Nephron progenitor cell (in vitro differentiated cells): ENCODE data around the gene CELF4.

Source experiments
- DNase-seq: peaks from one replicate; pipeline ENCODE4 v3.0.0; 2021
- H3K27ac Mint-ChIP-seq: 2 replicates; pipeline ENCODE4 v1.8.0; 2021; ENCODE audit warnings: mild to moderate bottlenecking, moderate library complexity, mixed read lengths
- H3K27me3 Mint-ChIP-seq: 2 replicates; pipeline ENCODE4 v1.8.0; 2021; ENCODE audit warnings: mild to moderate bottlenecking, low read depth, mixed read lengths; ENCODE audit not compliant: poor library complexity
- H3K36me3 Mint-ChIP-seq: 2 replicates; pipeline ENCODE4 v1.8.0; 2021; ENCODE audit warnings: low read depth, mixed read lengths
- H3K4me1 Mint-ChIP-seq: 2 replicates; pipeline ENCODE4 v1.8.0; 2021; ENCODE audit warnings: mixed read lengths
- H3K4me3 Mint-ChIP-seq: 2 replicates; pipeline ENCODE4 v1.8.0; 2021; ENCODE audit warnings: mild to moderate bottlenecking, moderate library complexity, mixed read lengths
- H3K9me3 Mint-ChIP-seq: 2 replicates; pipeline ENCODE4 v1.8.0; 2021; ENCODE audit warnings: mild to moderate bottlenecking, moderate library complexity, mixed read lengths
- CTCF ChIP-seq: fragments of 200-600 bp; sonication (generic); IDR thresholded peaks from 2 replicates; pipeline ENCODE4 v1.5.0; 2021; ENCODE audit warnings: antibody characterized with exemption

The CELF4 gene

GRCh38 chr18:37403100-37403781 lies 162.4 kb downstream of the CELF4 start:
- Mint-ChIP-seq H3K4me1 (peaks cover 53% of the 10 kb centered on the region), H3K9me3 (no peaks in the 10 kb centered on the region), H3K27me3 (peaks cover 10% of the 10 kb centered on the region), H3K27ac (no peak overlapping the region), H3K4me3 (no peak overlapping the region), H3K36me3 (no peaks in the 10 kb centered on the region)
- DNase-seq: no peak
- TF ChIP-seq CTCF: no peak

- no peak for TF ChIP-seq CTCF
- Mint-ChIP-seq H3K4me1 (peaks cover 58% of the 10 kb centered on the region), H3K27ac (peak overlapping the region; percentile 57), H3K9me3 (no peaks in the 10 kb centered on the region), H3K36me3 (no peaks in the 10 kb centered on the region), H3K27me3 (peaks cover 6% of the 10 kb centered on the region), H3K4me3 (no peak overlapping the region)
- no peak for DNase-seq
Observed at GRCh38 chr18:37402735-37403099, 162.9 kb downstream of the CELF4 start.

DNA sequence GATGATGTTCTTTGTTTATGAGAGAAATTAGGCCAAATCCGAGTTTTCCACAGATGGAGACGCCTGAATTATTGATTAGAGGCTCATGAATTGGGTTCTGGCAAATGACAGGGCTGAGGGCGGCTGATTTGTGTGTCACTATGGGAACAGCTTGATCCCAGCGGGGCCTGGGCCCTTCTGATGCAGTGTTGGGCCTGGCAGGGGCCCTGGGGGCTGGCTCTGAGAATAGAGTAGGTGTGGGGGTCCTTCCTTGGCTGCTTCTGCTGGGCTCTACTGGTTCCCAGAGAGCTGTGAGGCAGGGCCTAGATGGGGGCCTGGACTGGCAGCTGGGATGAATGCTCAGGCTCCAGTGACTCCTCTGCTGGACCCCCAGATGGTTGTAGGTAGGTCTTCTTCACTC lies 164.8 kb downstream of the CELF4 start:
- H3K27ac Mint-ChIP-seq: no peak overlapping the region
- H3K9me3 Mint-ChIP-seq: no peaks in the 10 kb centered on the region
- H3K27me3 Mint-ChIP-seq: peaks cover 11% of the 10 kb centered on the region
- no peaks in the 10 kb centered on the region for H3K36me3 Mint-ChIP-seq
- no peak for DNase-seq
- no peak for TF ChIP-seq CTCF
- no peak overlapping the region for H3K4me3 Mint-ChIP-seq
- H3K4me1 Mint-ChIP-seq: peaks cover 58% of the 10 kb centered on the region

DNA sequence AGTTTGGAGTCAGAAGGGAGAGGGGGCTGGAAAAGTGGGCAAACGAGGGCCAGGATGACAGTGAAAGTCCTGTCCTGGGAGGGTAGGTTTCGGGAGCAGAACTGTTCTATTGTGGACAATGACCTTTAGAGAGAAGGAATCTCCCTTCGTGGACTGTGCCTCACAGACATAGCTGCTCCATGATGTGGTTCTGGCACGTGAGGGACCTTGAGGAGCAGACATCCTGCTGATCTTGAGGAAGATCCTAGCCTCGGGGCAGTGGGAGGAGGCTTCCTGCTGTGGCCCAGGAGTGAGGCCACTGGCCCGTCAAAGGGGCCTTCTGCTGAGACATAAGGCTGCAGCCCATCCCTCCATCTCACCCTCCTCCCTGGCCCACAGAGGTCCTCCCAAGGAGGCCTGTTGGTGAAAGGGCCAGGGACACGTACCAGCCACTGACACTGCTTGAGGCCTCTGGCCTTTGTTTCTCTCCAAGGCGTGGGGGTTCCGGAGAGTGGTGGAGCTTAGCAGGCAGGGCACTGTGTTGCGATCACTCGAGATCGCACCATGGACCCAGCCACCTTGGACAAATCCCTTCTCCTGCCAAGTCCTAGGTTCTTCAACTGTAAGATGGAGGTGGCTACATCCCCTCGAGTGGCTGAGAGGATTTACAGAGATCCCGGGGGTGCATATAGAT lies 167.2 kb downstream of the CELF4 start:
- Mint-ChIP-seq H3K27me3 (peaks cover 10% of the 10 kb centered on the region), H3K36me3 (no peaks in the 10 kb centered on the region), H3K4me1 (peaks cover 58% of the 10 kb centered on the region), H3K27ac (no peak overlapping the region), H3K9me3 (no peaks in the 10 kb centered on the region), H3K4me3 (no peak overlapping the region)
- DNase-seq: no peak
- no peak for TF ChIP-seq CTCF

- Mint-ChIP-seq H3K4me1 (peaks cover 58% of the 10 kb centered on the region), H3K27me3 (peaks cover 15% of the 10 kb centered on the region), H3K9me3 (no peaks in the 10 kb centered on the region), H3K4me3 (no peak overlapping the region), H3K36me3 (no peaks in the 10 kb centered on the region), H3K27ac (no peak overlapping the region)
- TF ChIP-seq CTCF: no peak
- DNase-seq: no peak
Observed at GRCh38 chr18:37397814-37398213, 167.8 kb downstream of the CELF4 start.
